Measurements from ENCODE around the gene STRN3.
A peak's percentile ranks its signal among the peaks of the same experiment; 100 is the strongest.
"Not testable (repeated sequence)": the region's sequence is repeated elsewhere in the genome, so short reads cannot be mapped to it uniquely, and the experiment has no call there.

Gene STRN3

DNA sequence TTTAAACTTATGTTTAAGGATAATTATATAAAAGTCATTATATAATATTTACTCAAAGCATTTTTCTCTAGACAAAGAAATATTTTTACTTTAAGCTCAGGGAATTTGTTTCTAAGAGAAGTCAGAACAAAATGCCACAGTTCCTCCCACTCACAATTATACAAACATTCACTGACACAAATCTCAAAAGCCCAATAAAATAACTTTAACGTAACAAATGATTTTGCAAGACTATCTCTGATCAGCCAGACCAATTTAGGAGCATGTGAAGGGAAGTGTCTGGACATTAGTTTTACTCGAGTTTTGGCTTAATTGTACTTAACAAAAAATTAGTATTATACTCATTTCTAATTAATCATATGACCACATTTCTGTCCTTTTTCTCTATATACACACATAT is 110.6 kb downstream of the STRN3 start:
- DNase-seq (ENCODE audit: low read depth), result no peak
- TF ChIP-seq, protein P1, sequence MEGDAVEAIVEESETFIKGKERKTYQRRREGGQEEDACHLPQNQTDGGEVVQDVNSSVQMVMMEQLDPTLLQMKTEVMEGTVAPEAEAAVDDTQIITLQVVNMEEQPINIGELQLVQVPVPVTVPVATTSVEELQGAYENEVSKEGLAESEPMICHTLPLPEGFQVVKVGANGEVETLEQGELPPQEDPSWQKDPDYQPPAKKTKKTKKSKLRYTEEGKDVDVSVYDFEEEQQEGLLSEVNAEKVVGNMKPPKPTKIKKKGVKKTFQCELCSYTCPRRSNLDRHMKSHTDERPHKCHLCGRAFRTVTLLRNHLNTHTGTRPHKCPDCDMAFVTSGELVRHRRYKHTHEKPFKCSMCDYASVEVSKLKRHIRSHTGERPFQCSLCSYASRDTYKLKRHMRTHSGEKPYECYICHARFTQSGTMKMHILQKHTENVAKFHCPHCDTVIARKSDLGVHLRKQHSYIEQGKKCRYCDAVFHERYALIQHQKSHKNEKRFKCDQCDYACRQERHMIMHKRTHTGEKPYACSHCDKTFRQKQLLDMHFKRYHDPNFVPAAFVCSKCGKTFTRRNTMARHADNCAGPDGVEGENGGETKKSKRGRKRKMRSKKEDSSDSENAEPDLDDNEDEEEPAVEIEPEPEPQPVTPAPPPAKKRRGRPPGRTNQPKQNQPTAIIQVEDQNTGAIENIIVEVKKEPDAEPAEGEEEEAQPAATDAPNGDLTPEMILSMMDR (conservative IDR thresholded peaks at IDR 0.05; ENCODE audit: control insufficient read depth, insufficient read depth, low read depth, low read length), result no peak
- no peak overlapping the region for H3K4me3 ChIP-seq (ENCODE audit: control insufficient read depth, low read depth, low read length)

DNA sequence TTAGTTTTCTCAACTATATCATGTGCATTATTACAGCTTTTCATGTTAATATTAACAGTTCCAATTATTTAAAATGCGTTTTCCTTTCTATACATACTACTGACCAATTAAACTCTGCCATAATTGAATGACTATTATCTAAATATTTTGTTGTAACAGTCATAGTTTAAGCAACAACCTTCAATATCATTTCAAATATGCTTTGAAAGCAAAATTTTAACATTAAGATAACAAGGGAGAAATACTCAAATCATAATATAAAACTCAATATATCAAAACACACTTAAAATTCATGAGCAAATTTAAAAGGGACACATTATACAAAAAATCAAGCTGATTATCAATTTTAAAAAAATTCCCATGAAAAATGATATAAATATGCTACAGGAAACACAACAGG is 111.4 kb downstream of the STRN3 start:
- no peak for DNase-seq (ENCODE audit: low read depth)
- TF ChIP-seq, protein P1 (conservative IDR thresholded peaks at IDR 0.05; ENCODE audit: control insufficient read depth, insufficient read depth, low read depth, low read length), result no peak

DNA sequence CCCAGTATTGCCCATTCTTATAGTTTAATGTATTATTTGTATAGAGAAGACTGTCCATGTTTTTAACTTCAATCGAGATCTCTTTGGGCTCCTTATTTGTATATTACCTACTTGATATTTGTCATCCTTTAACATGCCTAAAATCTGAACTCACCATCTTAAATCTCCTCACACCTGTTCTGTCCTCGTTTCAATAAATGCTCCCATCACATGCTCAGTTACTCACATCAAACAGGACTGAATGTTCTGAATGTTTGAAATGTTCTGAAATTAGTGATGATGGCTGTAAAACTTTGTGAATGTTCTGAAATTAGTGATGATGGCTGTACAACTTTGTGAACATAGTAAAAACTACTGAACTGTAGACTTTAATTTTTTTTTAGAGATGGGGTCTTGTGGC is 117.4 kb downstream of the STRN3 start:
- DNase-seq (ENCODE audit: low read depth), result no peak
- H3K4me3 ChIP-seq (ENCODE audit: control insufficient read depth, low read depth, low read length), result no peak overlapping the region
- TF ChIP-seq, protein P1 (conservative IDR thresholded peaks at IDR 0.05; ENCODE audit: control insufficient read depth, insufficient read depth, low read depth, low read length), result no peak

More for the DNA sequence above, 111.4 kb downstream of the STRN3 start:
- H3K4me3 ChIP-seq (ENCODE audit: control insufficient read depth, low read depth, low read length), result no peak overlapping the region

- no peak overlapping the region for H3K4me3 ChIP-seq (ENCODE audit: control insufficient read depth, low read depth, low read length)
- DNase-seq (ENCODE audit: low read depth), result no peak
- TF ChIP-seq, protein P1 (conservative IDR thresholded peaks at IDR 0.05; ENCODE audit: control insufficient read depth, insufficient read depth, low read depth, low read length), result no peak
These were observed 118.5 kb downstream of the STRN3 start for GRCh38 chr14:30907659-30908057.

DNA sequence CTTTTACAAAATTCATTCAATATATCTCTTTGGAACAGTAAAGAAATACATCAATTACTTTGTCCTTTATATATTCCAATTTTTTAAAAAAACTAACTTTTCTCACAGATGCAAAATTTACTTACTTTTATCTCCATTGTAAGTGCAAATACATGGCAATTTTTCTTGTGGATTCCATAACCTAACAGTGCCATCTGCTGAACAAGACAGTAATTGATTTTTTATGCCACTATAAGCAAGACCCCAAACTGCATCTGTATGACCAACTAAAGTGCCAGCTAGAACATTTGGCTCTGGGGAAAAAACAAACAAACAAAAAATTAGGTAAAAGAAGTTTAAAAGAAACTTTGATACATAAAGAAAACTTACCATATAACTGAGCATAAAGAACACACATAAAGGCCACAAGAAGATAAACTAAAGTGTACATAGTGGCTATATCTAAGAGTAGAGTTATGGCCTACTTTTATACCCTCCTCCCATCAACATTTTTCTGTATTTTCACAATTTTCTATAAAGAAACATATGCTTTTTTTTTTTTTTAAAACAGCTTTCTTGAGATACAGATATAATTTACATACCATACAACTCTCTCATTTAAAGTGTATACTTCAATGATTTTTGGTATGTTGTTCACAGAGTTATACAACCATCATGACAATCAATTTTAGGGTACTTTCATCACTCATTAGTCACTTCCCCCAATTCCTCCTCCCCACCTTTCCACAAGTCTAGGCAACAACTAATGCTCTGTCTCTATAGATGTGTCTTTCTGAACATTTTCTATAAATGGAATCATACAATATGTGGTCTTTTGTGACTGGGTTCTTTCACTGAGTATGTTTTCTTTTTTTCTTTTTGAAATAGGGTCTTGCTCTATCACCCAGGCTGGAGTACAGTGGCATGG is 119.2 kb downstream of the STRN3 start:
- peak; percentile 27 for DNase-seq (ENCODE audit: low read depth)
- TF ChIP-seq, protein P1 (conservative IDR thresholded peaks at IDR 0.05; ENCODE audit: control insufficient read depth, insufficient read depth, low read depth, low read length), result peak; percentile 25
- H3K4me3 ChIP-seq (ENCODE audit: control insufficient read depth, low read depth, low read length), result no peak overlapping the region

GRCh38 chr14:30903285-30904124 is 122.7 kb downstream of the STRN3 start:
- H3K4me3 ChIP-seq (ENCODE audit: control insufficient read depth, low read depth, low read length), result no peak overlapping the region
- DNase-seq (ENCODE audit: low read depth), result no peak
- TF ChIP-seq, protein P1 (conservative IDR thresholded peaks at IDR 0.05; ENCODE audit: control insufficient read depth, insufficient read depth, low read depth, low read length), result no peak

GRCh38 chr14:30897121-30897520 is 129.1 kb downstream of the STRN3 start:
- not testable (repeated sequence) for DNase-seq (ENCODE audit: low read depth)

More at GRCh38 chr14:30897121-30897520, 129.1 kb downstream of the STRN3 start:
- H3K4me3 ChIP-seq (ENCODE audit: control insufficient read depth, low read depth, low read length), result not testable (repeated sequence)

All from fibroblast of mammary gland (primary cell).